GM21528 (cell line): ENCODE measurements around the gene TNFRSF25.

ENCODE experiments used
- ATAC-seq: cut with Tn5 transposase; IDR thresholded peaks from one replicate; pipeline ENCODE4 v1.9.1; 2021; ENCODE audit warnings: mild to moderate bottlenecking, moderate library complexity; ENCODE audit not compliant: unreplicated experiment, low FRiP score

Gene TNFRSF25

GRCh38 chr1:6423321-6423999, 42.5 kb downstream of the TNFRSF25 start:
- ATAC-seq, result no peak

GRCh38 chr1:6421266-6421665, 44.7 kb downstream of the TNFRSF25 start:
- ATAC-seq, result no peak

- no peak for ATAC-seq
Observed at GRCh38 chr1:6420454-6421042, 45.4 kb downstream of the TNFRSF25 start.

- ATAC-seq, result no peak
Observed at GRCh38 chr1:6419804-6420453, 46.0 kb downstream of the TNFRSF25 start, which contains the start of gene HES2. HES2 (minus strand) TSS chr1:6419919; CDS start chr1:6419820, 99 bp downstream.

GRCh38 chr1:6419397-6419803, 46.6 kb downstream of the TNFRSF25 start:
- ATAC-seq, result no peak

GRCh38 chr1:6418668-6419396, 47.1 kb downstream of the TNFRSF25 start:
- no peak for ATAC-seq

- no peak for ATAC-seq
Observed at GRCh38 chr1:6417961-6418667, 47.9 kb downstream of the TNFRSF25 start.

- no peak for ATAC-seq
Observed at GRCh38 chr1:6416906-6417305, 49.1 kb downstream of the TNFRSF25 start.

GRCh38 chr1:6416295-6416656, 49.7 kb downstream of the TNFRSF25 start:
- ATAC-seq, result no peak

- ATAC-seq, result no peak
Observed at GRCh38 chr1:6414881-6415626, 50.9 kb downstream of the TNFRSF25 start.

GRCh38 chr1:6414443-6414844, 51.5 kb downstream of the TNFRSF25 start:
- ATAC-seq, result peak; percentile 74

GRCh38 chr1:6412896-6413295, 53.1 kb downstream of the TNFRSF25 start:
- no peak for ATAC-seq
